ENCODE measurements around the gene RNF26. TPM values are rescaled to one million over a fixed set of nuclear protein-coding genes. Genes with fewer than 3 reads are reported as not detected.

The RNF26 gene
- total and polyA plus RNA-seq, 2 of the 4 experiments (the other 2 are of a cell fraction), result 3.4 to 36.7 TPM

DNA sequence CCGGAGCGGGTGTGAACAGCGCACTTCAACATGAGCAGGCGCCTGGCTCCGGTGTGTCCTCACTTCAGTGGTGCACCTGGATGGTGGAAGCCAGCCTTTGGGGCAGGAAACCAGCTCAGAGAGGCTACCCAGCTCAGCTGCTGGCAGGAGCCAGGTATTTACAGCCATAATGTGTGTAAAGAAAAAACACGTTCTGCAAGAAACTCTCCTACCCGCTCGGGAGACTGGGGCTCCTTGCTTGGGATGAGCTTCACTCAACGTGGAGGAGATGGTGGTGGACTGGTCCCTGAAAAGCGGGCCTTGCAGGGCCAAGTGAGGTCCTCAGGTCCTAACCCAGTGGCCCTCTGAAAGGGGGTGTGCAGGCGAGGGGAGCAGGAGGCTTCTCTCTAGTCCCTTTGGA lies 24.9 kb upstream of the RNF26 start:
- Histone ChIP-seq H2AK5ac (ENCODE audit: low read depth, low read length) (no peak overlapping the region), H2AFZ (replicated peaks; ENCODE audit: low read length, poor library complexity) (no peak overlapping the region), H3K79me1 (ENCODE audit: low read depth in 1 of 2, low read length in 2 of 2) (peaks cover 4 to 34% of the 10 kb centered on the region in 2 experiments; a peak in 3 of 4 replicates), H3K23ac (ENCODE audit: low read depth, low read length) (no peak overlapping the region), H3K9me1 (ENCODE audit: insufficient read depth, low read length) (peaks cover 11% of the 10 kb centered on the region; the same call in 1 of the 2 replicates), H3K18ac (ENCODE audit: low read depth, low read length) (no peak overlapping the region), H3K9ac (ENCODE audit: low read depth, low read length) (no peak overlapping the region), H3K9me3 (ENCODE audit: control insufficient read depth, insufficient read depth, low read length) (no peaks in the 10 kb centered on the region), H3K4me2 (ENCODE audit: low read depth, low read length) (no peak overlapping the region), H3K14ac (replicated peaks; ENCODE audit: low read depth, low read length) (no peak overlapping the region), H3K36me3 (ENCODE audit: control insufficient read depth, insufficient read depth, low read length) (peaks cover 59% of the 10 kb centered on the region), H4K8ac (ENCODE audit: low read depth in 2 of 2, low read length in 2 of 2) (no peak overlapping the region), H2BK15ac (ENCODE audit: low read depth, low read length) (no peak overlapping the region), H3K27ac (ENCODE audit: insufficient read depth, low read length) (no peak overlapping the region), H4K5ac (ENCODE audit: low read depth, low read length) (no peak overlapping the region), H4K91ac (ENCODE audit: insufficient read depth, low read depth, low read length) (no peak overlapping the region), H2AK9ac (replicated peaks; ENCODE audit: low read depth, low read length, poor library complexity) (no peak overlapping the region), H2BK5ac (ENCODE audit: low read depth, low read length, poor library complexity, severe bottlenecking) (no peak overlapping the region), H2BK120ac (ENCODE audit: low read depth, low read length) (no peak overlapping the region), H3K4me1 (ENCODE audit: control insufficient read depth, insufficient read depth, low read length) (peaks cover 8% of the 10 kb centered on the region), H2BK20ac (ENCODE audit: low read depth, low read length) (no peak overlapping the region), H3K56ac (ENCODE audit: extremely low read depth, insufficient read depth, low read length) (no peak overlapping the region), H3K27me3 (ENCODE audit: control insufficient read depth, insufficient read depth, low read length) (no peaks in the 10 kb centered on the region), H3K4ac (ENCODE audit: low read depth, low read length) (no peak overlapping the region), H3K4me3 (ENCODE audit: insufficient read depth, low read depth, low read length) (no peak overlapping the region), H4K20me1 (ENCODE audit: insufficient read depth, low read length) (peaks cover 9% of the 10 kb centered on the region)
- no TSS peak for BruUV-seq (replicated peaks)
- 97% methylated on average over 5 of the region's 11 CpGs; no CpG with 5 or more reads in 1 of the 2 experiments for WGBS, 2 experiments (ENCODE audit: extremely low coverage in 2 of 2, insufficient read length in 1 of 2)
- dilution Hi-C loops (cut with HindIII; ENCODE audit: low sequenced_read_pairs, unreplicated experiment), result no loop called here
- ChIA-PET POLR2A (ENCODE audit: unreplicated experiment) (no interaction called here), CTCF (interaction anchor here (0.6 to 1.5 kb wide), 2 partner anchors 26 to 29 kb away, joined by 3 to 7 read pairs; no protein-coding TSS in a partner anchor)
- intact Hi-C loops (cut with micrococcal nuclease), result no loop called here
- TF ChIP-seq, protein P1, sequence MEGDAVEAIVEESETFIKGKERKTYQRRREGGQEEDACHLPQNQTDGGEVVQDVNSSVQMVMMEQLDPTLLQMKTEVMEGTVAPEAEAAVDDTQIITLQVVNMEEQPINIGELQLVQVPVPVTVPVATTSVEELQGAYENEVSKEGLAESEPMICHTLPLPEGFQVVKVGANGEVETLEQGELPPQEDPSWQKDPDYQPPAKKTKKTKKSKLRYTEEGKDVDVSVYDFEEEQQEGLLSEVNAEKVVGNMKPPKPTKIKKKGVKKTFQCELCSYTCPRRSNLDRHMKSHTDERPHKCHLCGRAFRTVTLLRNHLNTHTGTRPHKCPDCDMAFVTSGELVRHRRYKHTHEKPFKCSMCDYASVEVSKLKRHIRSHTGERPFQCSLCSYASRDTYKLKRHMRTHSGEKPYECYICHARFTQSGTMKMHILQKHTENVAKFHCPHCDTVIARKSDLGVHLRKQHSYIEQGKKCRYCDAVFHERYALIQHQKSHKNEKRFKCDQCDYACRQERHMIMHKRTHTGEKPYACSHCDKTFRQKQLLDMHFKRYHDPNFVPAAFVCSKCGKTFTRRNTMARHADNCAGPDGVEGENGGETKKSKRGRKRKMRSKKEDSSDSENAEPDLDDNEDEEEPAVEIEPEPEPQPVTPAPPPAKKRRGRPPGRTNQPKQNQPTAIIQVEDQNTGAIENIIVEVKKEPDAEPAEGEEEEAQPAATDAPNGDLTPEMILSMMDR (conservative IDR thresholded peaks at IDR 0.05; ENCODE audit: low read depth, low read length), result no peak
- TF ChIP-seq, protein P2, sequence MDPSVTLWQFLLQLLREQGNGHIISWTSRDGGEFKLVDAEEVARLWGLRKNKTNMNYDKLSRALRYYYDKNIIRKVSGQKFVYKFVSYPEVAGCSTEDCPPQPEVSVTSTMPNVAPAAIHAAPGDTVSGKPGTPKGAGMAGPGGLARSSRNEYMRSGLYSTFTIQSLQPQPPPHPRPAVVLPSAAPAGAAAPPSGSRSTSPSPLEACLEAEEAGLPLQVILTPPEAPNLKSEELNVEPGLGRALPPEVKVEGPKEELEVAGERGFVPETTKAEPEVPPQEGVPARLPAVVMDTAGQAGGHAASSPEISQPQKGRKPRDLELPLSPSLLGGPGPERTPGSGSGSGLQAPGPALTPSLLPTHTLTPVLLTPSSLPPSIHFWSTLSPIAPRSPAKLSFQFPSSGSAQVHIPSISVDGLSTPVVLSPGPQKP (IDR thresholded peaks at IDR 0.05; ENCODE audit: borderline replicate concordance, low read depth, low read length), result no peak
- TF ChIP-seq RCOR1 (IDR thresholded peaks at IDR 0.05; ENCODE audit: insufficient replicate concordance, low read length) (no peak), CHD1 (IDR thresholded peaks at IDR 0.05; ENCODE audit: low read depth, low read length) (no peak), NFE2L2 (IDR thresholded peaks at IDR 0.05; ENCODE audit: low read depth, low read length) (no peak), RFX5 (IDR thresholded peaks at IDR 0.05; ENCODE audit: low read depth, low read length) (no peak), MAZ (IDR thresholded peaks at IDR 0.05; ENCODE audit: borderline replicate concordance, low read depth, low read length) (no peak), USF2 (IDR thresholded peaks at IDR 0.05; ENCODE audit: low read depth, low read length) (no peak), RAD21 (IDR thresholded peaks at IDR 0.05; ENCODE audit: low read length) (no peak), SMC3 (IDR thresholded peaks at IDR 0.05; ENCODE audit: low read depth, low read length) (no peak), MAFK (IDR thresholded peaks at IDR 0.05; ENCODE audit: low read depth, low read length) (no peak), BHLHE40 (IDR thresholded peaks at IDR 0.05; ENCODE audit: low read depth, low read length) (no peak), MXI1 (IDR thresholded peaks at IDR 0.05; ENCODE audit: borderline replicate concordance, low read depth, low read length) (no peak), FOS (IDR thresholded peaks at IDR 0.05; ENCODE audit: low read depth, low read length) (no peak), POLR2A (IDR thresholded peaks at IDR 0.05; ENCODE audit: low read depth, low read length) (no peak), CEBPB (IDR thresholded peaks at IDR 0.05; ENCODE audit: low read depth, low read length) (no peak)
- no peak for DNase-seq
- in situ Hi-C loops (cut with MboI; ENCODE audit: low sequenced_read_pairs), result no loop called here
- ATAC-seq (ENCODE audit: low read depth), result no peak

Data from IMR-90 (cell line).